ENCODE data around the gene PYGO1.
"Not testable (repeated sequence)": the region's sequence is repeated elsewhere in the genome, so short reads cannot be mapped to it uniquely, and the experiment has no call there.

The PYGO1 gene

DNA sequence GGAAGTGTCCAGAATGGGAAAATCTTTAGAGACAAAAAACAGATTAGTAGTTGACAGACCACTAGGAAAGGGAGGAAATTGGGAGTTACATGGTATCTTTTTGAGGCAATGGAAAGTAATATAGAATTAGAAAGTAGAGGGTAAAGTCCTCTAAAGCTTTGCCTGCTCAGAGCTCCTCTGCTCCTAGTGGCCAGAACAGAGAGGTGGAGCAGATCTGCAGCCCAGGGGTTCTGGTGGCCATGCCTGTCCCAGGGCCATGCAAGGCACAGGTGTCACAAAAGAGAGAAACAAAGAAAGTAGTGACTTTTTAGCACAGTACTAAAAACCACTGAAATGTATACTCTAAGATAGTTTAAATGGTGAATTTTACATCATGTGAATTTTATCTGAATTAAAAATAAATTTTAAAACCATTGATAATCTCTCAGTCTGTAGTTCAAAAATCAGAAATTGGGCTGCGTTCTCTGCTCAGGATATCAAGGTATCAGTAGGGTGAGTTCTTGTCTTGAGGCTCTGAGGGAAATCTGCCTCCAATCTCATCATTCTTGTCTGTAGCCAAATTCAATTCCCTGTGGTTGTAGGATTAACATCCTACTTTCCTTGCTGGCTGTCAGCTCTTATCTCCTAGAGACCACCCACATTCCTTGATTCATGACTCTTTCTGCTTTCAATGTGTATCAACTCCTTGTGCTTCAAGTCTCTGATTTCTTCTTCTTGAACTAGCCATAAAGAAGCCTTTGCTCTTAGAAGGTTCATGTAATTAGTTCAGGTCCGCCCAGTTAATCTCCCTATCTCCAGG, 23.6 kb downstream of the PYGO1 start:
- DNase-seq: no peak

DNA sequence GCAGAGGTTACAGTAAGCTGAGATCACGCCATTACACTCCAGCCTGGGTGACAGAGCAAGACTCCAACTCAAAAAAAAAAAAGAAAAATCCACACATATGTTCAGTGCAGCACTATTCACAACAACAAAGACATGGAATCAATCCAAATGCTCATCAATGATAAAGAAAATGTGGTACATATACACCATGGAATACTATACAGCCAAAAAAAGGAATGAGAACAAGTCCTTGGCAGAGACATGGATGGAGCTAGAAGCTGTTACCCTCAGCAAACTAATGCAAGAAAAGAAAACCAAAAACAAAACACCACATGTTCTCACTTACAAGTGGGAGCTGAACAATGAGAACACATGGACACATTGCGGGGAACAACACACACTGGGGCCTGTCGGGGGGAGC, 25.5 kb downstream of the PYGO1 start:
- no peak for DNase-seq

DNA sequence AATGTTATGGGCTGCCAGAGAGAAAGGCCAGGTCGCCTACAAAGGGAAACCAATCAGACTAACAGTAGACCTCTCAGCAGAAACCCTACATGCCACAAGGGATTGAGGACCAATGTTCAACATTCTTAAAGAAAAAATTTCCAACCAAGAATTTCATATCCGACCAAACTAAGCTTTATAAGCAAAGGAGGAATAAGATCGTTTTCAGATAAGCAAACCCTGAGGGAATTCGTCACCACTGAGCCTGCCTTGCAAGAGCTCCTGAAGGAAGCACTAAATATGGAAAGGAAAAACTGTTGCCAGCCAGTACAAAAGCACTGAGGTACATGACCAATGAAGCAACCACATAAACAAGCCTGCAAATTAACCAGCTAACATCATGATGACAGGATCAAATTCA, 33.1 kb downstream of the PYGO1 start:
- no peak for DNase-seq

DNA sequence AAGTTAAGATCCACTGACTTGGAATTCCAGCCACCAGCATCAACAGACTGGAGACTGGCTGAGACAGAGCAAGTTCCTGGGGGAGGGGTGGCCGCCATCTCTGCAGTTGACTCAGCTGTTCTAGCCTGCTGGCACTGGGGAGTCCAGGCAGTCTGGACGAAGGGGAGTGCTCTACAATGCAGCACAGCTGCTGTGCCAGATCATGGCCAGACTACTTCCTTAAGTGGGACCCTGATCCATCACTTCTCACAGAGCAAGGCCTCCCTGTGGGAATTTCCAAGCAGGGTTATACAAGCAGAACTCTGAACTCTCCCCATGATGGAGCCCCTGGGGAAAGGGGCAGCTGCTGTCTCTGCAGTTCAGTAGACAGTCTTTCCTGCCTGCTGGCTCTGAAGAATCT, 35.2 kb downstream of the PYGO1 start:
- no peak for DNase-seq

DNA sequence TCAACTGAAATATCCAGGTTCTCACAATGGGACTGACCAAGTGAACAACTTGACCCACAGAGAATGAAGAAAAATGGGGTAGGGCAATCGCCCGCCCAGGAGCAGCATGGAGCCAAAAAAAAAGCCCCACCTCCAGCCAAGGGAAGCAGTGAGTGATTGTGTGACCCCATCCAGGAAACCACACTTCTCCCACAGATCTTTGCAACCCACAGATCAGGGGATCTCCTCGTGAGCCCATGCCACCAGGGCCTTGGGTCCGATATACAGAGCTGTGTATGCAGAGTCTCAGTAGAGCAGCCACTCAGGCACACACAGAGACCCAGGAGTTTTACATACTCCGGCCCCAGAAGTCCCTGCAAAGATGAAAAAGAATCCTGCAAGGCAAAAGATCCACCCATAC, 35.7 kb downstream of the PYGO1 start:
- no peak for DNase-seq

DNA sequence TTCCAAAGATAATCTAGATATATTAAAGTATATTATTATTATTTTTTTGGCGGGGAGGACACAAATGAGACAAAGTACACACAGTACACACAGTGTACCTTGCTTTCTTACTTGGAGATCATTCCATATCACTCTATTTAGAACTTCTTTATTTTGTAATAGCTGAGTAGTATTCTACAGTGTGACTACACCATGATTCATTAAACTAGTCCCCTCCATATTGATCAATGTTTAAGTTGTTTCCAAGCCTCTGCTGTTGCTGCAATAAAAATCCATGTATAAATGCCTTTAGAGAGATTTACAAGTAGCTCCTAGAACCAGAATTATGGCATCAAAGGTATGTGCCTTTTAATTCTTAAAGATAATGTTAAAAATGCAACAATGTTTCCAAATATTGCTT, 38.8 kb downstream of the PYGO1 start:
- DNase-seq: no peak

DNA sequence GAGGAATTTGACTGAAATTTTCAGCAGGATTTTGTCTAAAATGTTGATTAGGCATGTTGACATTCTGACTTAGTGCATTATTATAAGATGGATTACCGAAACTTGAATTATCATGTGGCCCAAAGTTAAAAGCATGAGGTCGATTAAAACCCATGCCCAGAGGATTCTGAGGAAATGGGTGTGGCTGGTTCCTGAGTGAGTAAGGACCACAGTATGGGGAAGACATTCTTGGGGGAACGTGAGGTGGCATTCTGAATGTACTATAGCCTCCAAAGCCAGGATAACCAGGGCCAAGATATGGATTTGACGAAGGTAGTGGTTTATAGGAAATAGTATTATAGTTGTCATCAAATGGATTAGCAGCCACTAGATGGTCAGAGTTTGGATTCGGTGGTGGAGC, 41.4 kb downstream of the PYGO1 start:
- no peak for DNase-seq

DNA sequence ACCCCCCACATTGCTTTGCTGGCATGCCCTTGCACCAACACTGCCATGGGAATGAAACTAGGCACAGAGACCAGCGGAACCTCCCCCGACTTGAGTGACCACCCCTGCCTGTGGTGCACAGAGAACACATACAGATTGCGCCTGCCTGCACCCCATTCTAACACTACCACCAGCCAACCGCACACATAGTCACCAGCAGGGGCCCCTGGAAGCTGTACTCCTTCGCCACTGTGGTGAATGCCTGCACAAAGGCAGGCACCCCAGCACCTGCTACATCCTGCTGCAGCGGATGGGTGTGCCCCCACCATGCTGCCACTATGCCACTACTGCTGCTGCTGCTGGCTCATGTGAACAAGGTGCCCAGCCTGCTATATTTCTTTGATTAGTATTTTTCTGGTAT, 52.7 kb downstream of the PYGO1 start:
- DNase-seq: no peak

DNA sequence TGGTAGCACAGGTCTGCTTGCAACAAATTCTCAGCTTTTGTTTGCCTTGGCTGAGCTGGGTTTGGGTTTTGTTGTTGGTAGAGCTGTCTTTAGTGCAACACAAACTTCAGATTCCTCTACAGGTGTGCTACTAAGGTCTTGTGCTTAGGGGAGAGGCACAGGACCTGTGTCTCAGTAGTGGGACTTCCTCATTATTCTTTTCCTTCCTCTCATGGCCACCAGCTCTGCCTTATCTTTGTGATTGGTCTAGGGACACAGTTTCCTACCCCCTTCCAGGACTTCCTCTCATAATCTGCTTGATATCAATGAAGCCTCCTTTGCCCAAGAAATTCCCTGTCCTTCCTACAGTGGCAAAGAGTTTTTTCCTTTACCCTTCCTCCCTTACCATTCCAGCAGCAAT, 55.2 kb downstream of the PYGO1 start:
- DNase-seq: no peak

DNA sequence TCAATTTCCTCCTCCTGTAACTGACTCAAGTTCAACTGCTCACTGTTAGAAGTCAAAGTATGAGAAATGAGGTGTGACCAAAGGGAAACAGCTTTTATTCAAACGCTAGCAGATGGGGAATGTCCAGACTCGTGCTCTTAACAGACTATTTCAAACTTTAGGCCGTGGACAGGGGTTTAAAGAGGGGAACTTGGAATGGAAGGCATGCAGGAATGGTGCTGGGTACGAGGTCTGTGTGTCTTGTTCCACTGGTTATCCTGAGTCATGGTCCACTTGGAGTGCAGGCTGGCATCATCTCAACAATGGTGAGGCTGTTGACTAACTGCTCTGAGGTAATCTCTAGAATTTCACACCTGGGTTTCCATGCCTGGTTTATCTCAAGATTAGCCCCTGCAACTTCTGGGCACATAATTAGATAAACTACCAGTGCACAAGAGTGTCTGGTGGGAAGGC, 57.3 kb downstream of the PYGO1 start:
- DNase-seq: no peak

DNA sequence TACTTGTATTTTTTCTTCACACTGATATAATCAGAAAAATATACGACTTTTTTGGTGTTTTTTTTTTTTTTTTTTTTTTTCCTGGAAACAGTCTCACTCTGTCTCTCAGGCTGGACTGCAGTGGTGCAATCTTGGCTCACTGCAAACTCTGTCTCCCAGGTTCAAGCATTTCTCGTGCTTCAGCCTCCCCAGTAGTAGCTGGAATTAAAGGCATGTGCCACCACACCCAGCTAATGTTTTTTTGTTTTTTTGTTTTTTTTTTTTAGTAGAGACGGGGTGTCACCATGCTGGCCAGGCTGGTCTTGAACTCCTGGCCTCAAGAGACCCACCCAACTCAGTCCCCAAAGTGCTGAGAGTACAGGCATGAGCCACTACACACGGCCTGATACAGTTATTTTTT, 59.3 kb downstream of the PYGO1 start:
- no peak for DNase-seq

DNA sequence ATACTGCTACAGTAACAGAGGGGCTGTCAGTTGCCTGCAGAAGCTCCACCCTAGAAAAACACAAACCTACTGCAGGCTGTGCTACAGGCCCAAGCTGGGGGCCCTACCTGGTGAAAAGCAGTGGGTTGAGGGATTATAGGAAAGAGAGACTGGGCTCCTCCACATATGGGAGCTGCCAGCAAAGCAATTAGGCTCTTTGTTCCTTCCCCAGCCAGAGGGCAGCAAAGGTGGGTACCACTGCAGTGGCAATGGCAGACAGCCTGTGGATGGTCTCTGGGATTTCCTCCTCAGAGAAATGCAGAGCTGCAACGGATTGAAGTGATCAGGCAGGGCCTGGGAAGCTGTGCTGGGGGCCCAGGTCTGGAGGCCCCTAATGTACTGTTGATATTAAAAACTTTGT, 61.0 kb downstream of the PYGO1 start:
- DNase-seq: no peak

DNA sequence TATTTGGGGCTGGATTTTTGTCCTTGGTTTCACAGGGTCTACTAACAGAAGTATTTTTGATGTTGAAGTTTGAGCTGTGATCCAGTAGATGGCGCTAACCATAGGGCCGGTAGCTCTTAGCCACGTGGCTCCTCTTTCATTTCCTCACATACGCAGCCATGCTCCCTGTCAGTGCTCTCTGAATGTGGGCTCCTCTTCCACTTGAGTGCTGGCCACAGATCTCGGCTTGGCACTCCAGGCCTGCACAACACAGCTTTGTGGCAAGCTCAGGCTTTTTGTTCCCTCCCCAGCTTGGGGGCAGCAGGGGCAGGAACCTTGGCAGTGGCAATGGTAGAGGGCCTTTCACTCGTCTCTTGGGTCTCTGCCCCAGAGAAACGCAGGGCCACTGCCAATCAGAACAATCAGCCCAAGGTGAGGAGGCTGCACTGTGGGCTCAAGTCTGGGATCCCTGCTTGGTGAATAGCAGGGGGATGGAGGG, 61.5 kb downstream of the PYGO1 start:
- no peak for DNase-seq

DNA sequence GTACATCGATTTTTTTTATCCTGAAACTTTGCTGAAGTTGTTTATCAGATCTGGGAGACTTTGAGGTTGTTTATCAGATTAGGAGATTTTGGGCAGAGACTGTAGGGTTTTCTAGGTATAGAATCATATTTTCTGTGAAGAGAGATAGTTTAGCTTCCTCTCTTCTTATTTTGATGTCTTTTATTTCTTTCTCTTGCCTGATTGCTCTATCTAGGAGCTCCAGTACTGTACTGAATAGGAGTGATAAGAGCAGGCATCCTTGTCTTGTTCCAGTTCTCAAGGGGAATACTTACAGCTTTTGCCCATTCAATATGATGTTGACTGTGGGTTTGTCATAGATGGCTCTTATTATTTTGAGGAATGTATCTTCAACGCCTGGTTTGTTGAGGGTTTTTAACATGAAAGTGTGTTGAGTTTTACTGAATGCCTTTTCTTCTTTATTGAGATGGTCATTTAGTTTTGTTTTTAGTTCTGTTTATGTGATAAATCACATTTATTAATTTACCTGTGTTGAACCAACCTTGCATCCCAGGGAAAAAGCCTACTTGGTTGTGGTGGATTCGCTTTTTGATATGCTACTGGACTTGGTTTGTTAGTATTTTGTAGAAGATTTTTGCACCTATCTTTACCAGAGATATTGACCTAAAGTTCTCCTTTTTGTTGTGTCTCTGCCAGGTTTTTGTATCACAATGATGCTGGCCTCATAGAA, 65.2 kb downstream of the PYGO1 start:
- no peak for DNase-seq

DNA sequence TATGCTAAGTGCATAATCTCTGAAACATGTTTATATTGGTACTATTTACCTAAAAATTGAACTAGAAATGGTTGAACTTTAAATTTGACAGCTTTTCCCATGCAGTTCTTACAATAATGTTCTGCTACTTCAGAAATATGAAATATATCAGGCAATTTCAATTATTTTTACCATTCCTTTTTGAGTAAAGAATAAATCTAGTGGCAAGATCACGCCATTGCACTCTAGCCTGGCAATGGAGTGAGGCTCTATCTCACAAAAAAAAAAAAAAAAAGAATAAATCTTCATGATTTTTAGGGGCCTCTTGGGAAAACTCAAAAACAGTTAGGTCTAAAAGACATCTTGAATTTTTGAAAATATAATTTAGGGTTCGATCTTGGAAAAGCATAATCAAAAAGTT, 69.5 kb downstream of the PYGO1 start:
- DNase-seq: no peak

DNA sequence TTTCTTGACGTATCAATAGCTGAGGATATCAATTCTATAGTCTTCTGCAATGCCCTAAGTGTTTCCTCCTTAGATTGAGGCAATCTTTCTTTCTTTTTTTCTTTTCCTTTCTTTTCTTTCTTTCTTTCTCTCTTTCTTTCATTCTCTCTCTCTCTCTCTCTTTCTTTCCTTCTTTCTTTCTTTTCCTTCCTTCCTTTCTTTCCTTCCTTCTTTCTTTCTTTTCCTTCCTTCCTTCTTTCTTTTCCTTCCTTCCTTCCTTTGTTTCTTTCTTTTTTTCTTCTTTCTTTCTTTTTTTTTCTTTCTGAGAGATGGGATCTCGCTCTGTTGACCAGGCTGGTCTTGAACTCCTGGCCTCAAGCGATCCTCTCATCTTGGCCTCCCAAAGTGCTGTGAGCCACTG, 70.1 kb downstream of the PYGO1 start:
- no peak for DNase-seq

DNA sequence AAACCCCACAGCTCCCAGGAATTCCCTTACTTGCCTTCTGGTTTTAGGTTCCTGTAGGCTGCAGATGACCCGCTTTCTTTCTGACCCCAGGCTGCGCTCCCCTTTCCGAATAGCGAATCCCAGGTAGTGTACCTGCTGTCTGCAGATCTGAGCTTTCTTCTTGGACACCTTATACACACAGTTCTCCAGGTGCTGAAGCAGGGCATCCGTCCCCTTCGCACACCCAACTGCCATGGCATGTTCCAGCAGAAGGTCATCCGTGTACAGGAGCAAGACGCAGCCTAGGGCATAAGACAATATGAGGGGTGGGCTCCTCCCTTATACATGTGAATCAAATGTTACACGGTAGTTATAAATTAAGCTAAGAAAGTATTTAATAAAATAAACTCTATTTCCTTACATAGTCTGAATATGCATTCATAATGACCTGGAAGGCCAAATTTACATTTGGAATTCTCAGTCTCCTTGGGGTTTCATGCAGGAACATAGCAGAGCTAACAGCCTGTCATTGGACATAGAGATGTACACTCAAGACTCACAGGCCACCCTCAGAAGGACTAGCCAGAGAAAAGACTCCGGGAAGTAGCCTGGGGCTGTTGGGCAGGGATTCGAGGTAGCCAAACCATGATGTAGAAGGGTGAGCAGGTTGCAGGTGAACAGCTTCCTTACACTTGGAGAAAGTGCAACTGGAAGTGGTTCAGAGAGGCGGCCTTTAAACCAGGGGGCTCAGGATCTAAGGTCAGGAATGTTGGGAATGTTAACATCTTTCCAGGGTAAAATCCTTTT, 72.0 kb downstream of the PYGO1 start:
- no peak for DNase-seq

DNA sequence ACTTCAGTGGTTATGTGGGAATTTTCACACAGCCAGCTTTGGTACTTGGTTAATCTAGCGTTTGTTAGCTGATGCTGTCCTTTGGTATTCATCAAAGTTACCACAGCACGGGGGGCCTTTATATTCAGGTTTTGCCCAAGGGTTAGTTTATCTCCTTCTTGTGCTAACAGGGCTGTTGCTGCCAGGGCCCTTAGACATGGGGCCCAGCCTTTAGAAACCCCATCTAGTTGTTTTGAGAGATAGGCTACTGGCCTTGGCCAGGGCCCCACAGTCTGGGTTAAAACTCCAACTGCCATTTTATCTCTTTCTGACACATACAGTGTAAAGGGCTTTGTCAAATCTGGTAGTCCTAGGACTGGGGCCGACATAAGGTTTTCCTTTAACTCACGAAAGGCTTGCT, 72.7 kb downstream of the PYGO1 start:
- DNase-seq: no peak

DNA sequence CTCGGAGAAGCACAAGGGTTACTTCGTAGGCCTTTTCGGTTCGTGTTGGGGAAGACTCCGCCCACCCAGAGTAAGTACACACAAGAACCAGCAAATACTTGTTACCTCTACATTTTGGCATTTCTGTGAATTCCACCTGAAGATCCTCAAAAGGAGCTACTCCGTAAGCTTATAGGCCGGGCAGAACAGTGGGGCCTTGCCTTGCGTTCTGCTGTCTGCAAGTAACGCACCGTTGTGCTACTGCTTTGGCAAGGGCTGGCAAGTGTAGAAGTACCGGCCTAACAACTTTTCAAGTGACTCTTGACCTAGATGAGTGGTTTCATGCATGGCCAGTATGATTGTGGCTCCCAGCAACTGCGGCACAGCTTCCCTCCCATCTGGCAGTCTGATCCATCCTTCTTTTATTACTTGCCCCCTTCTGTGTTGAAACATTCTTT, 73.7 kb downstream of the PYGO1 start:
- DNase-seq: no peak

DNA sequence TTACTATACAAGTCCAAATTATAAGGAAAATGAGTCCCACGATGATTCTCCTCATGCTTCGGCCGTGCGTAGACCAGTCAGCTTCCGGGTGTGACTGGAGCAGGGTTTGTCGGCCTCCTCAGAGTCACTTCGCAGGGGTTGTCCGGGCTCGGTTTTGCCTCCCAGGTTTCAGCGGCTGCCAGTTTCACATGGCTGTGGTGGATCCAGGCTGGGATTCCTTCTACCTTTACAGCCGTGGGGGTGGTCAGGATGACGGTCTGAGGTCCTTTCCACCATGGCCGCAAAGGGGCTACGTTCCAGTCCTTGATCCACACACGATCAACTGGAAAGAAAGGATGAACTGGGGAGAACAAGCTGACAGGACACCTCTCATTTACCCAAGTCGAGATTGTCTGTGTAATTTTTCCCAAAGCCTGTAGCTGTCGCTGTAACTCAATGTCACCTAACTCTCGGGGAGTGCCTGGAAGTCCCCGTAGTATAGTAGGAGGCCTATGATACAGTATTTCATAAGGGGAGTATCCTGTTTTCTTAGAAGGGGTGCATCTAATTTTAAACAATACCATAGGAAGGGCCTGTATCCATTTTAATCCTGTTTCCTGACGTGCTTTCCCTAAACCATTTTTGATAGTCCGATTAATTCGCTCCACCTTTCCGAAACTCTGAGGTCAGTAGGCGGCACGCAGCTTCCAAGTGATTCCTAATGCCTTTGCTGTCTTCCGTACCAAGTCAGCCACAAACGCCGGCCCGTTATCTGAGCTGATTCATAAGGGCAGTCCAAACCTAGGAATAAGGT, 74.3 kb downstream of the PYGO1 start:
- DNase-seq: not testable (repeated sequence)

DNA sequence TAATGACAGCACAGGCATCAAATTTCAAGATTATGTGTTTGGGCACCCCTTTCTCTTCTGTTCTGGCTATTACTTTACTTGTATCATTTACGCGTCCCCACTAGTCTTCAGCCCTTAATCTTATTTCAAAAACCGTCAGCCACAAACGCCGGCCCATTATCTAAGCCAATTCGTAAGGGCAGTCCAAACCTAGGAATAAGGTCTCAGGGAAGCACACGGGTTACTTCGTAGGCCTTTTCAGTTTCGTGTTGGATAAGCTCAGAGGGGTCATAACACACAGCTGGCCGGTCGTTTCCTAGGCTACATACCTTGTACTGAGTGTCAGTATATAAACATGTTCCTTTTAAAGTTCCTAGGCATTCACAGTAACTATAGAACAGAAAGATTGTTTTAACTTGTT, 75.0 kb downstream of the PYGO1 start:
- DNase-seq: no peak

DNA sequence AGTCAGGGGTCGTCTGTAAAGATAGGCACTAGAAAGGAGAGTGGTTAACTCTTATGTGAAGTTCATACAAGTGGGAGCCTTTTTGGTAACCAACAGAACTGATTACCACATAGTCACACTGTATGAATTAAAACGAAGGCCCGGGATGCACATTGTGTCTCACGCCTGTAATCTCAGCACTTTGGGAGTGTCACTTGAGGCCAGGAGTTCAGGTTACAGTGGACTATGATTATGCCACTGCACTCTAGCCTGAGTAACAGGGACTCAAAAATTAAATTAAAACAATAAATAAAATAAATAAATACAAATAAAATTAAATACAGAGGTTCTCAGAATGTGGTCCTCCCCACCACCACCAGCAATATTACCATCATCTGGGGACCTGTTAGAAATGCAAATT, 80.6 kb downstream of the PYGO1 start:
- DNase-seq: no peak

DNA sequence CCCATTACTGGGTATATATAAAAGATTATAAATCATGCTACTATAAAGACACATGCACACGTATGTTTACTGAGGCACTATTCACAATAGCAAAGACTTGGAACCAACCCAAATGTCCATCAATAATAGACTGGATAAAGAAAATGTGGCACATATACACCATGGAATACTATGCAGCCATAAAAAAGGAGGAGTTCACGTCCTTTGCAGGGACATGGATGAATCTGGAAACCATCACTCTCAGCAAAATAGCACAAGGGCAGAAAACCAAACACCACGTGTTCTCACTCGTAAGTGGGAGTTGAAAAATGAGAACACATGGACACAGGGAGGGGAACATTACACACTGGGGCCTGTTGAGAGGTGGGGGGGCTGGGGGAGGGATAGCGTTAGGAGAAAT, 82.7 kb downstream of the PYGO1 start:
- DNase-seq: not testable (repeated sequence)

Measured in NCI-H2107 (cell line).